ENCODE results near the gene FANCC. TPM values are rescaled to one million over a fixed set of nuclear protein-coding genes. Genes with fewer than 3 reads are reported as not detected.

The FANCC gene
- total RNA-seq, 3 donors from 2014 or later (not counting 1 experiment from before 2014, with no cell fraction given): 9.9 to 18.9 (median 12.8) TPM

- Histone ChIP-seq H3K27ac (ENCODE audit: low read length) (no peak overlapping the region), H3K4me3 (ENCODE audit: low read length) (no peak overlapping the region), H3K9me3 (ENCODE audit: control insufficient read depth, insufficient read depth, low read length) (no peaks in the 10 kb centered on the region), H3K27me3 (ENCODE audit: control insufficient read depth, insufficient read depth, low read length) (no peaks in the 10 kb centered on the region), H3K36me3 (ENCODE audit: control insufficient read depth, insufficient read depth, low read length) (peaks cover 2% of the 10 kb centered on the region), H3K4me1 (ENCODE audit: control insufficient read depth, insufficient read depth, low read length) (no peaks in the 10 kb centered on the region)
- WGBS (ENCODE audit: insufficient coverage): 96% methylated on average over 13 of the region's 13 CpGs
- Mint-ChIP-seq H3K9me3 (no peaks in the 10 kb centered on the region), H3K27me3 (ENCODE audit: low read depth in 2 of 2) (no peaks in the 10 kb centered on the region), H3K36me3 (no peaks in the 10 kb centered on the region), H3K4me1 (no peaks in the 10 kb centered on the region), H3K27ac (no peak overlapping the region), H3K4me3 (no peak overlapping the region)
- no peak for ATAC-seq
- no peak for DNase-seq
- intact Hi-C loops (cut with micrococcal nuclease): no loop called here
- TF ChIP-seq CTCF (IDR thresholded peaks at IDR 0.05): no peak
Observed at GRCh38 chr9:95105519-95106287, 211.8 kb downstream of the FANCC start.

- Mint-ChIP-seq H3K4me1 (no peaks in the 10 kb centered on the region), H3K27me3 (ENCODE audit: low read depth in 2 of 2) (no peaks in the 10 kb centered on the region), H3K36me3 (no peaks in the 10 kb centered on the region), H3K9me3 (no peaks in the 10 kb centered on the region), H3K4me3 (no peak overlapping the region), H3K27ac (no peak overlapping the region)
- intact Hi-C loops (cut with micrococcal nuclease): no loop called here
- H3K4me3 ChIP-seq (ENCODE audit: low read length): no peak overlapping the region
- H3K4me1 ChIP-seq (ENCODE audit: control insufficient read depth, insufficient read depth, low read length): no peaks in the 10 kb centered on the region
- TF ChIP-seq CTCF (IDR thresholded peaks at IDR 0.05): no peak
- no peaks in the 10 kb centered on the region for H3K9me3 ChIP-seq (ENCODE audit: control insufficient read depth, insufficient read depth, low read length)
- 96% methylated on average over 11 of the region's 12 CpGs for WGBS (ENCODE audit: insufficient coverage)
- H3K27ac ChIP-seq (ENCODE audit: low read length): no peak overlapping the region
- ATAC-seq: no peak
- H3K36me3 ChIP-seq (ENCODE audit: control insufficient read depth, insufficient read depth, low read length): peaks cover 2% of the 10 kb centered on the region
- H3K27me3 ChIP-seq (ENCODE audit: control insufficient read depth, insufficient read depth, low read length): no peaks in the 10 kb centered on the region
- DNase-seq: no peak
Observed at GRCh38 chr9:95104980-95105379, 212.5 kb downstream of the FANCC start.

GRCh38 chr9:95104581-95104960 is 212.9 kb downstream of the FANCC start:
- no peak for DNase-seq
- no peaks in the 10 kb centered on the region for H3K4me1 ChIP-seq (ENCODE audit: control insufficient read depth, insufficient read depth, low read length)
- no peak overlapping the region for H3K27ac ChIP-seq (ENCODE audit: low read length)
- WGBS (ENCODE audit: insufficient coverage): 97% methylated on average over 8 of the region's 8 CpGs
- no peaks in the 10 kb centered on the region for H3K27me3 ChIP-seq (ENCODE audit: control insufficient read depth, insufficient read depth, low read length)
- H3K9me3 ChIP-seq (ENCODE audit: control insufficient read depth, insufficient read depth, low read length): no peaks in the 10 kb centered on the region
- H3K36me3 Mint-ChIP-seq: no peaks in the 10 kb centered on the region
- H3K4me1 Mint-ChIP-seq: no peaks in the 10 kb centered on the region
- H3K4me3 ChIP-seq (ENCODE audit: low read length): no peak overlapping the region
- no peak overlapping the region for H3K4me3 Mint-ChIP-seq
- peaks cover 2% of the 10 kb centered on the region for H3K36me3 ChIP-seq (ENCODE audit: control insufficient read depth, insufficient read depth, low read length)
- no peak overlapping the region for H3K27ac Mint-ChIP-seq
- H3K27me3 Mint-ChIP-seq (ENCODE audit: low read depth in 2 of 2): no peaks in the 10 kb centered on the region
- intact Hi-C loops (cut with micrococcal nuclease): no loop called here
- ATAC-seq: no peak
- TF ChIP-seq CTCF (IDR thresholded peaks at IDR 0.05): no peak
- H3K9me3 Mint-ChIP-seq: no peaks in the 10 kb centered on the region

Data from natural killer cell (primary cell).